PC-9 (cell line): ENCODE measurements around the gene ZNF431. TPM values are rescaled to one million over a fixed set of nuclear protein-coding genes. Genes with fewer than 3 reads are reported as not detected.
"Not testable (repeated sequence)": the region's sequence is repeated elsewhere in the genome, so short reads cannot be mapped to it uniquely, and the experiment has no call there.

Source experiments
- BruUV-seq: library from RNA; stranded (reverse); fragments of 400-500 nt; replicated peaks from 2 replicates; lab custom pipeline; 2021; lab: Mats Ljungman, UMichigan
- CTCF ChIA-PET: fragments of 300-600 bp; sonication (Branson Sonifier 250); formaldehyde crosslinking; loops from one replicate; lab custom pipeline; 2022; ENCODE audit warnings: antibody characterized with exemption; lab: Charles Lee
- POLR2A ChIA-PET: fragments of 300-600 bp; sonication (Branson Sonifier 250); formaldehyde crosslinking; loops from one replicate; lab custom pipeline; 2022; ENCODE audit warnings: antibody characterized with exemption; ENCODE audit not compliant: unreplicated experiment; lab: Charles Lee
- DNase-seq, 2 experiments: peaks; one replicate each; pipeline versions ENCODE4 v3.0.0 to v3.0.0-alpha.2; 2015 to 2022; ENCODE audit warnings: mixed read lengths in 1 of 2
- H2AFZ ChIP-seq: fragments of 200-600 bp; sonication (generic); 2 replicates; pipeline ENCODE4 v1.8.1; 2017; ENCODE audit warnings: antibody characterized with exemption
- H3F3A ChIP-seq: fragments of 200-600 bp; sonication (generic); 2 replicates; pipeline ENCODE4 v1.8.1; 2017; ENCODE audit warnings: antibody characterized with exemption, mild to moderate bottlenecking, low read depth; ENCODE audit not compliant: insufficient read depth
- H3K27ac ChIP-seq: fragments of 200-600 bp; sonication (generic); 2 replicates; pipeline ENCODE4 v1.6.1; 2016; ENCODE audit warnings: mixed run types
- H3K27me3 ChIP-seq: fragments of 200-600 bp; sonication (generic); 2 replicates; pipeline ENCODE4 v1.6.1; 2016; ENCODE audit warnings: low read depth, mixed run types; ENCODE audit not compliant: insufficient read depth
- H3K36me3 ChIP-seq: fragments of 200-600 bp; sonication (generic); 2 replicates; pipeline ENCODE4 v1.6.1; 2016; ENCODE audit warnings: low read depth, mixed run types
- H3K4me1 ChIP-seq: fragments of 200-600 bp; sonication (generic); replicated peaks from 2 replicates; pipeline ENCODE4 v1.6.1; 2016; ENCODE audit warnings: mixed run types; ENCODE audit not compliant: insufficient read depth
- H3K4me2 ChIP-seq: fragments of 200-600 bp; sonication (generic); 2 replicates; pipeline ENCODE4 v1.6.1; 2017; ENCODE audit warnings: mixed run types
- H3K4me3 ChIP-seq: fragments of 200-600 bp; sonication (generic); 2 replicates; pipeline ENCODE4 v1.6.1; 2016; ENCODE audit warnings: mixed run types
- H3K79me2 ChIP-seq: fragments of 200-600 bp; sonication (generic); 2 replicates; pipeline ENCODE4 v1.6.1; 2017; ENCODE audit warnings: low read depth, mixed run types
- H3K9me2 ChIP-seq: fragments of 200-600 bp; sonication (generic); 2 replicates; pipeline ENCODE4 v1.8.1; 2017; ENCODE audit warnings: mild to moderate bottlenecking; ENCODE audit not compliant: insufficient read depth
- H3K9me3 ChIP-seq: fragments of 200-600 bp; sonication (generic); 2 replicates; pipeline ENCODE4 v1.8.1; 2016; ENCODE audit warnings: low read depth; ENCODE audit not compliant: insufficient read depth
- H4K20me1 ChIP-seq: fragments of 200-600 bp; sonication (generic); 2 replicates; pipeline ENCODE4 v1.8.1; 2017; ENCODE audit not compliant: insufficient read depth
- CTCF ChIP-seq: fragments of 200-600 bp; sonication (generic); conservative IDR thresholded peaks from 2 replicates; pipeline ENCODE4 v1.6.1; 2017; ENCODE audit warnings: mixed run types, antibody characterized with exemption, mild to moderate bottlenecking, moderate library complexity
- EZH2 ChIP-seq: fragments of 200-600 bp; sonication (generic); IDR thresholded peaks from 2 replicates; pipeline ENCODE4 v1.8.0; 2017; ENCODE audit warnings: antibody characterized with exemption, low read depth
- intact Hi-C: fragments of 100-400 bp; cut with micrococcal nuclease; formaldehyde crosslinking; loops from one replicate; pipeline ENCODE4 v1.10.0; 2022; ENCODE audit not compliant: unreplicated experiment
- total RNA-seq: library from RNA; stranded (reverse); gene quantifications from 2 replicates; pipeline ENCODE4 v1.2.3, GENCODE V29; 2021

ZNF431 gene
- total RNA-seq, 1 experiment from 2014 or later: 19.0 TPM

GRCh38 chr19:21221693-21222092, 79.9 kb downstream of the ZNF431 start:
- no peaks in the 10 kb centered on the region for H4K20me1 ChIP-seq
- no peak for DNase-seq
- intact Hi-C loops: no loop called here
- H3F3A ChIP-seq: no peaks in the 10 kb centered on the region
- H2AFZ ChIP-seq: no peak overlapping the region
- H3K9me2 ChIP-seq: no peaks in the 10 kb centered on the region
- no peaks in the 10 kb centered on the region for H3K9me3 ChIP-seq
- H3K79me2 ChIP-seq: no peaks in the 10 kb centered on the region
- ChIA-PET CTCF (no interaction called here), POLR2A (no interaction called here)
- H3K27me3 ChIP-seq: no peaks in the 10 kb centered on the region
- TF ChIP-seq CTCF (no peak), EZH2 (no peak)
- no peak overlapping the region for H3K4me3 ChIP-seq
- H3K4me1 ChIP-seq: no peaks in the 10 kb centered on the region
- H3K36me3 ChIP-seq: no peaks in the 10 kb centered on the region
- no TSS peak for BruUV-seq
- H3K27ac ChIP-seq: no peak overlapping the region
- no peak overlapping the region for H3K4me2 ChIP-seq

GRCh38 chr19:21229938-21230337, 88.1 kb downstream of the ZNF431 start:
- H3K4me3 ChIP-seq: not testable (repeated sequence)

DNA sequence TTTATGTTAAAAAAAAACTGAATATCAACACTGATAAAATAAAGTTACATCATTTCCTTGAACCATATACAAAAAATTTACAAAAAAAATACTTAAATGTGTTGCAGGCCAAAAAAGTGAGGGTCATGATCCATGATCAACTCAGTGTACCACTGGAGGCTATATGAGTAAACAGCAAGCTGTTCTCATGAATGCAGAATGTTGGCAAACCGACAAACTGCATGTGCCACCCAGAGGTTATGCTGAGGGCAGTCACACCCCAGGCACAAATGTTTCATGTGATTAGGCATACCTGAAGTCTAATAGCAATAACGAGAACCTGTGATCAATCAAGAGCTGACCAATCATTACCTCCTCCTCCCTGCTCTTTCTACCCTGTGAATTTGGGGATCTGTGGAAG, 91.9 kb downstream of the ZNF431 start:
- no TSS peak for BruUV-seq
- DNase-seq: no peak
- TF ChIP-seq CTCF: no peak
- TF ChIP-seq EZH2: no peak

More at GRCh38 chr19:21229938-21230337, 88.1 kb downstream of the ZNF431 start:
- DNase-seq, H3K27me3 ChIP-seq, intact Hi-C loops, H3K9me2 ChIP-seq, BruUV-seq, H3K4me1 ChIP-seq, H3F3A ChIP-seq, H3K9me3 ChIP-seq, H3K36me3 ChIP-seq, H3K27ac ChIP-seq, H2AFZ ChIP-seq, POLR2A ChIA-PET, H3K79me2 ChIP-seq, CTCF ChIA-PET, H4K20me1 ChIP-seq, H3K4me2 ChIP-seq: not testable (repeated sequence)

DNA sequence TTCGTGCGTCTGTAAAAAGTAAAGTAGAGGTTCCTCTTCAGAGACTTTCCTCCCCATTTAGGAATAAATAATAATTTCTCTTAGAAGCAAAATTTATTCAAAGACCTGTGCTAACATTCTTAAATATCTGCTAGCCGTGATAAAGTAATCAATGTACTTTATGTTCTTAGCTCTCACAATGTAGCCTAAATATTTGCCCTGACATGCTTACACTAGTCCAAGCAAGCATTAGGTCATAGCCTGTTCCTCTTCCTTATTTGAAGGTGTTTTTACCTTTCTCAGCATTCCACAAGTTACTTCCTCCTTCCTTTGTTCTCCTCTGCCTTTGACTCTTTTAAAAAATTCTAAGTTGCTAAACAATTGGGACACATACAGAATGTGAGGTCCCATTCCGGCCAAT, 94.9 kb downstream of the ZNF431 start:
- H3K27me3 ChIP-seq, H3K36me3 ChIP-seq, H3K4me3 ChIP-seq, POLR2A ChIA-PET, H4K20me1 ChIP-seq, CTCF ChIA-PET, H3F3A ChIP-seq, H3K27ac ChIP-seq, H3K79me2 ChIP-seq, intact Hi-C loops, H3K4me1 ChIP-seq, BruUV-seq, H3K9me2 ChIP-seq, H3K4me2 ChIP-seq, DNase-seq, H2AFZ ChIP-seq, H3K9me3 ChIP-seq: not testable (repeated sequence)

More for the DNA sequence above, 91.9 kb downstream of the ZNF431 start:
- Histone ChIP-seq H4K20me1 (no peaks in the 10 kb centered on the region), H3K79me2 (no peaks in the 10 kb centered on the region), H3K9me2 (no peaks in the 10 kb centered on the region), H3K27ac (no peak overlapping the region), H3K4me1 (no peaks in the 10 kb centered on the region), H3K36me3 (no peaks in the 10 kb centered on the region), H3K9me3 (no peaks in the 10 kb centered on the region; the same call in 1 of the 2 replicates), H3K27me3 (no peaks in the 10 kb centered on the region), H2AFZ (no peak overlapping the region; the same call in 1 of the 2 replicates), H3K4me3 (no peak overlapping the region), H3K4me2 (no peak overlapping the region), H3F3A (no peaks in the 10 kb centered on the region)
- ChIA-PET CTCF (no interaction called here), POLR2A (interaction anchor here (0.6 kb wide), 1 partner anchor 152 kb away, joined by 5 read pairs; the partner anchor contains the start of gene ZNF714)
- intact Hi-C loops: no loop called here
